ENCODE results near the gene NPPA.

Gene NPPA

GRCh38 chr1:11841245-11842153 lies 6.1 kb downstream of the NPPA start:
- no peak for DNase-seq

GRCh38 chr1:11839727-11840705 lies 7.6 kb downstream of the NPPA start:
- DNase-seq, result no peak

DNA sequence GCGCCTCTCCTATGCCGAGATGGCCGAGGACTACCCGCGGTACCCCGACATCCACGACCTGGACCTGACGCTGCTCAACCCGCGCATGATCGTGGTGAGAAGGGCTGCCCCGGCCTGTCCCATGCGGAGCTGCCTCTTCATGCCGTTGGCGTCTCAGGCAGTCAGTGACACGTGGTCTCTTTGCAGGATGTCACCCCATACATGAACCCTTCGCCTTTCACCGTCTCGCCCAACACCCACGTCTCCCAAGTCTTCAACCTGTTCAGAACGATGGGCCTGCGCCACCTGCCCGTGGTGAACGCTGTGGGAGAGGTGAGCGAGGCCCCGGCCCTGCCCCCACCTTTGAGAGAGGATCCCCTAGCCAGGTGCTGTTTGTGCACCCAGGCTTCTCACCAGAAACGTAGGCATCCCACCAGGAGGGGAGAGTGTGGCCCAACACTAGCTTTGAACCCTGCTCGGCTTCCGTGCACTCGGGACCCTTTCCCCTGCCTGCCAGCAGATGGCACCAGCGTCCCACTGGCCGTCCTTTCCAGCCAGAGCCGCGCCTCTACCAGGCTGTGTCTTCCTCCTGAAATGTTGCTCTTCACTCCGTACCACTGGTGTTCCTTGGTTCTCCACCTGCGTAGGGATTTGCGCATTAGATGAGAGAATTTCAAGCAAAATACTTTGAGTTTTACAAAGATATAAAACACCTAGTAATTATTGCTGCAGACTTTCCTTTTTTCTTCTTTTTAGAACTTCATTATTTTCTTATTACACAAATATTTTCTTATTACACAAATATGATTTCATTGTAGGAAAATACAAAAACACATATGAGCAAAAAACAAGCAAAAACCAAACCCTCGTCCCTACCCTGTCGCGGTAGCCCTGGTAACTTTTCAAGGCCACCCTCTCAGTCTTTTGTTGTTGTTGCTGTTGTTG lies 9.0 kb downstream of the NPPA start:
- DNase-seq, result peak; percentile 74

GRCh38 chr1:11837767-11838348 lies 9.7 kb downstream of the NPPA start:
- no peak for DNase-seq

DNA sequence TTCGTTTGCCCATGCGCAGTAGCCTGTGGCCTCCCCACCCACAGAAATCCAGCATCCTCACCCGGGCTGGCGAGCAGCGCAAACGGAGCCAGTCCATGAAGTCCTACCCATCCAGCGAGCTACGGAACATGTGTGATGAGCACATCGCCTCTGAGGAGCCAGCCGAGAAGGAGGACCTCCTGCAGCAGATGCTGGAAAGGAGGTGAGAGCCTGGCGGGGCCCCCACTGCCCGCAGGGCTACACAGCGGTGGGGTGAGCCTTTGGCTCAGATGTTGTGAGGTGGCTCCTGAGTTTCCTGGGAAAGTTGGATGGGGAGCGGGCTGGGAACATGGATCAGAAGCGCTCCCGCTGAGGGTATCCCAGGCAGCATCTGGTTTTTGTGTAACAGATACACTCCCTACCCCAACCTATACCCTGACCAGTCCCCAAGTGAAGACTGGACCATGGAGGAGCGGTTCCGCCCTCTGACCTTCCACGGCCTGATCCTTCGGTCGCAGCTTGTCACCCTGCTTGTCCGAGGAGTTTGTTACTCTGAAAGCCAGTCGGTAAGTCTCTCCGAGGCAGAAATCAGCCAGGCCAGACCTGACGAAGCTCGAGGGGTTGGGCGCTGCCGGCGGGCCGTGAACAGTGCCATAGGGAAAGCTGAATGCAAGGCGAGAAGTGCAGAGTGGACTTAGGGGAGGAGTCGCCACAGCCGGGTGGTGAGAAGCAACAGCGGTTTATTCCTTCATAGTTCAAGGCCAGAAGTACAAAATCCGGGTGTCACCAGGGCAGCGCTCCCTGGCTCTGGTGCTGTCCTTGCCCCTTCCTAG lies 10.4 kb downstream of the NPPA start:
- DNase-seq, result no peak

DNA sequence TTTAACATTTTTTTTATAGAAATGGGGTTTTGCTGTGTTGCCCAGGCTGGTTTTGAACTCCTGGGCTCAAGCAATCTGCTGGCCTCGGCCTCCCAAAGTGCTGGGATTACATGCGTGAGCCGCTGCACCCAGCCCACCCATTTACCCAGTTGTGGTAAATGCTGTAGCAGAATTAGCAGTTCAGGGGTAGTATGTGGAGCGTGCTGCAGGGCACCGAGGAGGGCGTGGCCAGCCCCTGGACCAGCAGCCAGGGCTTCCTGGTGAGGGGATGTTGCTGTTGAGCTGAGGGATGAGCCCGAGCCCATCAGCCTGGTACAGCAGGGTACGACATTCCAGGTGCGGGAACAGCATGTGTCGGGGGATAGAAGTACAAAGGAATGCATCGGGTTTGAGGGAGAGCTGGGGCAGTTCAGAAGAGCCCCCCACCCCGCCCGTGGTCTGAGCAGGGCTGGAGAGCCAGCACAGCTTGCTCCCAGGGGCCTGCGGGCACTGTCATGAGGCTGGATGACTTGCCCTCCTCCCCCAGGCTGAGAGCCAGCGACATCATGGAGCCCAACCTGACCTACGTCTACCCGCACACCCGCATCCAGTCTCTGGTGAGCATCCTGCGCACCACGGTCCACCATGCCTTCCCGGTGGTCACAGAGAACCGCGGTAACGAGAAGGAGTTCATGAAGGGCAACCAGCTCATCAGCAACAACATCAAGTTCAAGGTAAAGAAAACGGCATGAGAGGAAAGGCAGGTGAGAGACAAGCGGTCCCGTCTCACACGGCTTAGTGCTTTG lies 11.9 kb downstream of the NPPA start:
- no peak for DNase-seq

DNA sequence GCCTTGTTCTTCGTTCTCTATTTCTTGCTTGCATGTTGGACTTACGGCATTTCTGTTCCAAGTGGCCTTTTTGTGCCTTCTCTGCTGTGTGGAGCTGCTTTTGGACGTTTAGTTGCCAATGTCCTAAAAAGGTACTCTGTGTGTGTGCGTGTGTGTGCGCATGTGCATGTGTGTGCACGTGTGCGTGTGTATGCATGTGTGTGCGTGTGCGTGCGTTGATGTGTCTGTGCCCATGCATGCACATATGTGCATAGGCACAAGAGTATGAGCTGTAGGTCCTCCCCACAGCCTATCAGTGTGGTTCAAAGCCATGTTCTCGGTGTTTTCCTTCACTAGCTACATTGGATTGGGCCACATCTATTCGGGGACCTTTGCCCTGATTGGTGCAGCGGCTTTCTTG lies 13.7 kb downstream of the NPPA start:
- DNase-seq, result no peak

GRCh38 chr1:11833497-11833896 lies 14.1 kb downstream of the NPPA start:
- no peak for DNase-seq

- no peak for DNase-seq
Observed at GRCh38 chr1:11831945-11832725, 15.4 kb downstream of the NPPA start.

DNA sequence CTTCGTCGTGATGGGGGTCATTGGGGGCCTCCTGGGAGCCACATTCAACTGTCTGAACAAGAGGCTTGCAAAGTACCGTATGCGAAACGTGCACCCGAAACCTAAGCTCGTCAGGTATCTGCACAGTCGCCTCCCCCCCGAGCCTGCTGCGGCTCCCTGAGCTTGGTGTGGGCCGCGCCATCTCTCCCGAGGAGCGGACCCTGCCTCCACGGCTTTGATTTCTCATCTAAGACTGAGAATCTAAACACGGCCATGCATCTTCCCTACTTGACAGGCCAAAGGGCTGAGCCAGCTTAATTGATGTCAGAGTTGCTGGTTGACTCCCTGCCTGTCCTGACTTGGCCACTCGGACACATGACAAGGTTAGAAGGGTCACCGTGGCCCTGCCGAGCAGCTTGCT lies 19.1 kb downstream of the NPPA start:
- DNase-seq, result no peak

- no peak for DNase-seq
Observed at GRCh38 chr1:11826946-11827345, 20.6 kb downstream of the NPPA start.

GRCh38 chr1:11825131-11825530 lies 22.5 kb downstream of the NPPA start:
- DNase-seq, result no peak

GRCh38 chr1:11823366-11824137 lies 24.0 kb downstream of the NPPA start:
- no peak for DNase-seq

DNA sequence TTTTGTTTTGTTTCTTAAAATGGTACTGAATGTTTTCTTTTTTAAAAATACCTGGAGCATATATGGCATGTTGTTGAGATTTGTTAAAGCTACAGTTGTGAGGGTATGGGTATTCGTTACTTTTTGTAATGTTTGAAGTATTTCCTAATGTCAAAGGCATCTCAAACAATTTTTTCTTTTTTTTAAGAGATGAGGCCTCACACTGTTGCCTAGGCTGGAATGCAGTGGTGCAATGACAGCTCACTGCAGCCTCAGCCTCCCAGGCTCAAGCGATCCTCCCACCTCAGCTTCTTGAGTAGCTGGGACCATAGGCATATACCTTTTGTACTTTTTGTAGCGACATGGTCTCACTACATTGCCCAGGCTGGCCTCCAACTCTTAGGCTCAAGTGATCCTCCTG lies 25.5 kb downstream of the NPPA start:
- no peak for DNase-seq

GRCh38 chr1:11817192-11817591 lies 30.4 kb downstream of the NPPA start:
- DNase-seq, result no peak

- DNase-seq, result no peak
Observed at GRCh38 chr1:11813021-11813420, 34.6 kb downstream of the NPPA start.

- no peak for DNase-seq
Observed at GRCh38 chr1:11807133-11807532, 40.5 kb downstream of the NPPA start.

GRCh38 chr1:11806307-11806936 lies 41.2 kb downstream of the NPPA start:
- DNase-seq, result peak; percentile 29

Measured in retina (tissue), 1 donor.